Measurements from ENCODE around the gene SYNE1.
A peak's percentile ranks its signal among the peaks of the same experiment; 100 is the strongest.
"Not testable (repeated sequence)": the region's sequence is repeated elsewhere in the genome, so short reads cannot be mapped to it uniquely, and the experiment has no call there.

SYNE1 gene

GRCh38 chr6:152372945-152373344 is 264.2 kb downstream of the SYNE1 start:
- no peak for DNase-seq (ENCODE audit: low read depth, low spot score)

- no peak for DNase-seq (ENCODE audit: low read depth, low spot score)
These were observed 265.4 kb downstream of the SYNE1 start for GRCh38 chr6:152371775-152372174.

GRCh38 chr6:152368751-152369624 is 268.2 kb downstream of the SYNE1 start:
- no peak for DNase-seq (ENCODE audit: low read depth, low spot score)

GRCh38 chr6:152364866-152365265 is 272.3 kb downstream of the SYNE1 start:
- no peak for DNase-seq (ENCODE audit: low read depth, low spot score)

GRCh38 chr6:152360034-152360433 is 277.1 kb downstream of the SYNE1 start:
- DNase-seq (ENCODE audit: low read depth, low spot score): no peak

GRCh38 chr6:152356662-152357061 is 280.5 kb downstream of the SYNE1 start:
- peak; percentile 17 for DNase-seq (ENCODE audit: low read depth, low spot score)

GRCh38 chr6:152356016-152356415 is 281.1 kb downstream of the SYNE1 start:
- DNase-seq (ENCODE audit: low read depth, low spot score): no peak

- DNase-seq (ENCODE audit: low read depth, low spot score): no peak
These were observed 282.0 kb downstream of the SYNE1 start for GRCh38 chr6:152355166-152355565.

GRCh38 chr6:152353440-152353839 is 283.7 kb downstream of the SYNE1 start:
- DNase-seq (ENCODE audit: low read depth, low spot score): no peak

- DNase-seq (ENCODE audit: low read depth, low spot score): no peak
These were observed 285.4 kb downstream of the SYNE1 start for GRCh38 chr6:152351742-152352141.

GRCh38 chr6:152351110-152351509 is 286.1 kb downstream of the SYNE1 start:
- no peak for DNase-seq (ENCODE audit: low read depth, low spot score)

- DNase-seq (ENCODE audit: low read depth, low spot score): no peak
These were observed 289.0 kb downstream of the SYNE1 start for GRCh38 chr6:152348116-152348515.

- no peak for DNase-seq (ENCODE audit: low read depth, low spot score)
These were observed 293.3 kb downstream of the SYNE1 start for GRCh38 chr6:152343735-152344360.

GRCh38 chr6:152341596-152341995 is 295.6 kb downstream of the SYNE1 start:
- no peak for DNase-seq (ENCODE audit: low read depth, low spot score)

- peak; percentile 60 for DNase-seq (ENCODE audit: low read depth, low spot score)
These were observed 298.6 kb downstream of the SYNE1 start for GRCh38 chr6:152338335-152339125.

- no peak for DNase-seq (ENCODE audit: low read depth, low spot score)
These were observed 302.6 kb downstream of the SYNE1 start for GRCh38 chr6:152334555-152334954.

- no peak for DNase-seq (ENCODE audit: low read depth, low spot score)
These were observed 306.2 kb downstream of the SYNE1 start for GRCh38 chr6:152330961-152331360.

- DNase-seq (ENCODE audit: low read depth, low spot score): no peak
These were observed 307.3 kb downstream of the SYNE1 start for GRCh38 chr6:152329638-152330448.

GRCh38 chr6:152328200-152328599 is 309.0 kb downstream of the SYNE1 start:
- DNase-seq (ENCODE audit: low read depth, low spot score): not testable (repeated sequence)

GRCh38 chr6:152323376-152323775 is 313.8 kb downstream of the SYNE1 start:
- peak; percentile 50 for DNase-seq (ENCODE audit: low read depth, low spot score)

GRCh38 chr6:152318278-152318677 is 318.9 kb downstream of the SYNE1 start:
- DNase-seq (ENCODE audit: low read depth, low spot score): no peak

Measured in ELF-1 (cell line).